A549 (cell line): ENCODE results near the gene TTC4. TPM values are rescaled to one million over a fixed set of nuclear protein-coding genes. Genes with fewer than 3 reads are reported as not detected.

Experiments
- ATAC-seq, 2 experiments: fragments of 200-7000 bp in 1 of 2; fragments of >200 bp in 1 of 2; cut with Nextera tagmentation in 1 of 2; cut with Tn5 transposase in 1 of 2; 3 replicates each; pipeline versions ENCODE4 v1.8.0 to v1.9.1; 2018 to 2020; ENCODE audit warnings: mild to moderate bottlenecking in 1 of 2, moderate library complexity in 1 of 2
- CTCF ChIA-PET: fragments of 300-600 bp; sonication (Branson Sonifier 250); formaldehyde crosslinking; extraction: SDS; loops from one replicate; lab custom pipeline; 2021; ENCODE audit warnings: antibody characterized with exemption, inconsistent platforms; lab: Yijun Ruan, JAX
- POLR2A ChIA-PET: fragments of 350-600 bp; formaldehyde crosslinking; extraction: SDS; loops from one replicate; lab custom pipeline; 2021; ENCODE audit warnings: antibody characterized with exemption, inconsistent platforms; lab: Yijun Ruan, JAX
- DNase-seq, 2 experiments: peaks; one replicate each; pipeline versions ENCODE4 v3.0.0 to v3.0.0-alpha.2; 2011 to 2016; ENCODE audit warnings: low read depth in 1 of 2, low spot score in 1 of 2
- FAIRE-seq: peaks from 2 replicates; lab custom pipeline; 2011; peaks lifted over from hg19 to GRCh38; lab: Jason Lieb, UNC
- H3K27ac ChIP-seq, 2 experiments: fragments of >200 bp; sonication (Bioruptor Twin); formaldehyde crosslinking; 3 replicates each; pipeline ENCODE4 v1.5.1; 2016 to 2017
- H3K4me1 ChIP-seq: fragments of >200 bp; sonication (Bioruptor Twin); formaldehyde crosslinking; 3 replicates; pipeline ENCODE4 v1.6.1; 2016
- H3K4me2 ChIP-seq: fragments of >200 bp; sonication (Bioruptor Twin); formaldehyde crosslinking; 3 replicates; pipeline ENCODE4 v1.6.1; 2016
- H3K4me3 ChIP-seq: fragments of >200 bp; sonication (Bioruptor Twin); formaldehyde crosslinking; 3 replicates; pipeline ENCODE4 v1.5.1; 2016
- H3K9me3 ChIP-seq: fragments of >200 bp; sonication (Bioruptor Twin); formaldehyde crosslinking; 3 replicates; pipeline ENCODE4 v1.6.1; 2016
- CBX2 ChIP-seq: fragments of 200-600 bp; sonication (generic); IDR thresholded peaks from 2 replicates; pipeline ENCODE4 v1.6.1; 2016; ENCODE audit warnings: low read depth, mild to moderate bottlenecking, borderline replicate concordance
- EHF ChIP-seq: fragments of 250-450 bp; sonication (Bioruptor Pico); IDR thresholded peaks from 2 replicates; pipeline ENCODE4 v1.5.0; 2020; ENCODE audit warnings: mild to moderate bottlenecking
- EP300 ChIP-seq, 2 experiments: fragments of >200 bp; sonication (Bioruptor Twin); formaldehyde crosslinking; IDR thresholded peaks; 2 replicates in 1 of 2; 3 replicates in 1 of 2; pipeline ENCODE4 v1.6.1; 2016 to 2017
- FOSB ChIP-seq: fragments of 250-450 bp; sonication (Bioruptor Pico); IDR thresholded peaks from 2 replicates; pipeline ENCODE4 v1.5.0; 2020; ENCODE audit warnings: mild to moderate bottlenecking, moderate library complexity
- GATA3 ChIP-seq: IDR thresholded peaks from 2 replicates; pipeline ENCODE4 v1.6.1; 2012; ENCODE audit warnings: borderline replicate concordance
- HOXB5 ChIP-seq: fragments of 250-450 bp; sonication (Bioruptor Pico); IDR thresholded peaks from 2 replicates; pipeline ENCODE4 v1.5.0; 2020; ENCODE audit warnings: mild to moderate bottlenecking, moderate library complexity
- JUN ChIP-seq, 2 experiments: fragments of >200 bp; sonication (Bioruptor Twin); formaldehyde crosslinking; IDR thresholded peaks; 2 replicates in 1 of 2; 3 replicates in 1 of 2; pipeline ENCODE4 v1.6.1; 2016 to 2017
- KDM1A ChIP-seq: fragments of 200-600 bp; sonication (generic); IDR thresholded peaks from 2 replicates; pipeline ENCODE4 v1.6.1; 2016; ENCODE audit warnings: low read depth, mild to moderate bottlenecking
- KDM5A ChIP-seq: fragments of 200-600 bp; sonication (generic); IDR thresholded peaks from 2 replicates; pipeline ENCODE4 v1.6.1; 2016; ENCODE audit warnings: antibody characterized with exemption, mild to moderate bottlenecking
- MAFK ChIP-seq: fragments of 450-650 bp; IDR thresholded peaks from 2 replicates; pipeline ENCODE4 v1.6.1; 2014; ENCODE audit not compliant: partially characterized antibody
- NFE2L2 ChIP-seq: fragments of 150-350 bp; conservative IDR thresholded peaks from 2 replicates; pipeline ENCODE4 v1.6.1; 2014; ENCODE audit warnings: low read length
- NR3C1 ChIP-seq: fragments of >200 bp; sonication (Bioruptor Twin); formaldehyde crosslinking; IDR thresholded peaks from 3 replicates; pipeline ENCODE4 v1.6.1; 2017
- RAD21 ChIP-seq, 2 experiments: fragments of >200 bp in 1 of 2; sonication (Bioruptor Twin) in 1 of 2; formaldehyde crosslinking in 1 of 2; IDR thresholded peaks in 1 of 2; conservative IDR thresholded peaks in 1 of 2; 2 replicates in 1 of 2; 3 replicates in 1 of 2; pipeline ENCODE4 v1.6.1; 2012 to 2018; ENCODE audit warnings: inconsistent platforms in 1 of 2
- RARB ChIP-seq: fragments of 250-450 bp; sonication (Bioruptor Pico); IDR thresholded peaks from 2 replicates; pipeline ENCODE4 v1.8.0; 2021; ENCODE audit warnings: mild to moderate bottlenecking, moderate library complexity
- RFX5 ChIP-seq: fragments of 450-650 bp; IDR thresholded peaks from 2 replicates; pipeline ENCODE4 v1.7.1; 2014; ENCODE audit warnings: antibody characterized with exemption, mild to moderate bottlenecking, moderate library complexity
- ZFP36 ChIP-seq: fragments of 450-650 bp; IDR thresholded peaks from 2 replicates; pipeline ENCODE4 v1.6.1; 2014; ENCODE audit warnings: borderline replicate concordance; ENCODE audit not compliant: partially characterized antibody
- ZSCAN20 ChIP-seq: fragments of 250-450 bp; sonication (Bioruptor Pico); IDR thresholded peaks from 2 replicates; pipeline ENCODE4 v1.8.0; 2022; ENCODE audit warnings: mild to moderate bottlenecking, moderate library complexity
- WGBS: methylation state at CpG from one replicate; pipeline ENCODE4 v1.1.6; 2017; ENCODE audit errors: missing lambda C conversion rate; 5-methylcytosine and 5-hydroxymethylcytosine counted together
- polyA plus RNA-seq, 4 experiments: library from polyadenylated mRNA; depleted of rRNA in 3 of 4; stranded (reverse); fragments of >200 nt; fragmentation: RNase III in 1 of 4; extraction: RNeasy Plus Mini Kit Qiagen cat#74134 plus additional on column Dnase treatment in 1 of 4; gene quantifications; 2 replicates in 3 of 4; 3 replicates in 1 of 4; pipeline ENCODE4 v1.2.3, GENCODE V29; 2011 to 2017
- TF ChIP-seq, protein P1 (sequence below): fragments of 250-450 bp; sonication (Bioruptor Pico); IDR thresholded peaks from 2 replicates; pipeline ENCODE4 v1.5.0; 2021; ENCODE audit warnings: mild to moderate bottlenecking, moderate library complexity, borderline replicate concordance
- TF ChIP-seq, protein P2 (sequence below): IDR thresholded peaks from 2 replicates; pipeline ENCODE4 v1.6.1; 2012
- TF ChIP-seq, protein P3 (sequence below): IDR thresholded peaks from 2 replicates; pipeline ENCODE4 v1.6.1; 2012
- TF ChIP-seq, protein P4 (sequence below): fragments of 150-350 bp; IDR thresholded peaks from 2 replicates; pipeline ENCODE4 v1.6.1; 2014; ENCODE audit warnings: low read depth, mild to moderate bottlenecking, low read length

The TTC4 gene
- polyA plus RNA-seq, 2 of the 4 experiments (the other 2 are of a cell fraction) = 20.4 to 27.1 TPM

DNA sequence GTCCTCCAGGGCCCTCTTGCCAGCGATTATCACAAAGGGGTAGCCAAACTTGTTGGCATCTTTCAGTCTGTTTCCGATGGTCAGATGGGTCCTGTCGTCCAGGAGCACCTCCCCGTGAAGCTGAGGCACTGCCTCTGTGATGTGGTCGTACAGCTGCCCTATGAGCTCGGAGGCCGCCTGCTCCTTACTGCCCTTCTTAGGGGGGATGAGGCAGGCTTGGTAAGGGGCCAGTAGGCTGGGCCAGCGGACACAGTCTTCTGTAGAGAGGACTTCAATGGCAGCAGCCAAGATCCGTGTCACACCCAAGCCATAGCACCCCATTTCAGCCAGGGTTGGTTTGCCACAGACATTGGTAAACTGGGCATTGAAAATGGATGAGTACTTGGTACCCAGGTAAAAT, 42.2 kb downstream of the TTC4 start:
- 93% methylated on average over 2 of the region's 9 CpGs for WGBS
- TF ChIP-seq ZFP36 (no peak), MAFK (no peak), NFE2L2 (no peak)
- TF ChIP-seq, protein P1, sequence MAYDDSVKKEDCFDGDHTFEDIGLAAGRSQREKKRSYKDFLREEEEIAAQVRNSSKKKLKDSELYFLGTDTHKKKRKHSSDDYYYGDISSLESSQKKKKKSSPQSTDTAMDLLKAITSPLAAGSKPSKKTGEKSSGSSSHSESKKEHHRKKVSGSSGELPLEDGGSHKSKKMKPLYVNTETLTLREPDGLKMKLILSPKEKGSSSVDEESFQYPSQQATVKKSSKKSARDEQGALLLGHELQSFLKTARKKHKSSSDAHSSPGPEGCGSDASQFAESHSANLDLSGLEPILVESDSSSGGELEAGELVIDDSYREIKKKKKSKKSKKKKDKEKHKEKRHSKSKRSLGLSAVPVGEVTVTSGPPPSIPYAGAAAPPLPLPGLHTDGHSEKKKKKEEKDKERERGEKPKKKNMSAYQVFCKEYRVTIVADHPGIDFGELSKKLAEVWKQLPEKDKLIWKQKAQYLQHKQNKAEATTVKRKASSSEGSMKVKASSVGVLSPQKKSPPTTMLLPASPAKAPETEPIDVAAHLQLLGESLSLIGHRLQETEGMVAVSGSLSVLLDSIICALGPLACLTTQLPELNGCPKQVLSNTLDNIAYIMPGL (CRISPR knock-in tag) = no peak
- TF ChIP-seq, protein P2, sequence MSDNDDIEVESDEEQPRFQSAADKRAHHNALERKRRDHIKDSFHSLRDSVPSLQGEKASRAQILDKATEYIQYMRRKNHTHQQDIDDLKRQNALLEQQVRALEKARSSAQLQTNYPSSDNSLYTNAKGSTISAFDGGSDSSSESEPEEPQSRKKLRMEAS = no peak
- ChIA-PET CTCF (interaction anchor here (0.6 kb wide), 1 partner anchor 527 kb away, joined by 3 read pairs; no protein-coding TSS in a partner anchor), POLR2A (no interaction called here)
- no peaks in the 10 kb centered on the region for H3K4me1 ChIP-seq
- no peak for ATAC-seq
- DNase-seq = no peak
- H3K27ac ChIP-seq = no peak overlapping the region
- no peak overlapping the region for H3K4me3 ChIP-seq
- no peaks in the 10 kb centered on the region for H3K9me3 ChIP-seq
- no peak for FAIRE-seq
- H3K4me2 ChIP-seq = no peak overlapping the region

DNA sequence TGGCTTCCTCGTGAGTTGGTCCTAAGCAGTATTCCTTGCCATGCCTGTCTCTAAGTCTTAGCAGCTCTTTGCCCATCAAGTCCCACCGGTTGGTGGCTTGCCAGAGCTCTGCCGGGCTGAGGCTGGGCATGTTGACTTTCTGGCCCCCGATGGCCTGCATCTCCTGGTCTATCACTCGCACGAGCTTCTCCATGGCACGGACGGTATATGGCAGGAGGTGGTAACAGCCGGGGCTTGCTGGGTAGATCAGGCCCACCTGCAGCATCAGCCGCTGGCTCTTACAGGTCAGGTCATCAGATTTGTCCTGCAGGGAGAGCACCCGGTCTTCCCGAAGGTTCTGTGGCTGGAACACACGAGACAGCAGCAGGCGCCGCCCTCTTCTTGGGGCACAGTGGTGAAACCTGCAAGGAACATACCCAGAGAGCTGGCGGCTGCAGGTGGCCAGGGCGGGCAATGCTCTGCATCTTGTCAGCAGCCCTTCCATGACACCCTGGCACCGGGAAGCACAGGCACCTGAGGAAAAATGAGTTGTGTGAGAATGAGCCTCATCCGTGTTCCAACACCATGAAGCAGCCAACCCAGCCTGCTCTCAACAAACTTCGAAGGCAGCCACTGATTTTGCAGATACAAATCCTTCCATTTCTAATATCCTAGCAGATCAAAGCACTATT, 43.2 kb downstream of the TTC4 start:
- DNase-seq (no peak), FAIRE-seq (no peak), ATAC-seq (no peak)
- H3K4me1 ChIP-seq = no peaks in the 10 kb centered on the region
- TF ChIP-seq CBX2 = no peak
- TF ChIP-seq RAD21 (conservative IDR thresholded peaks at IDR 0.05 in 1 of 2, IDR thresholded peaks at IDR 0.05 in 1 of 2) = no peak
- no peak for TF ChIP-seq RARB
- no peak for TF ChIP-seq JUN (IDR thresholded peaks at IDR 0.05)
- no peak for TF ChIP-seq ZSCAN20 (CRISPR knock-in tag)
- TF ChIP-seq EP300 (IDR thresholded peaks at IDR 0.05) = no peak
- no peak for TF ChIP-seq HOXB5 (CRISPR knock-in tag)
- TF ChIP-seq MAFK = no peak
- TF ChIP-seq, protein P3, sequence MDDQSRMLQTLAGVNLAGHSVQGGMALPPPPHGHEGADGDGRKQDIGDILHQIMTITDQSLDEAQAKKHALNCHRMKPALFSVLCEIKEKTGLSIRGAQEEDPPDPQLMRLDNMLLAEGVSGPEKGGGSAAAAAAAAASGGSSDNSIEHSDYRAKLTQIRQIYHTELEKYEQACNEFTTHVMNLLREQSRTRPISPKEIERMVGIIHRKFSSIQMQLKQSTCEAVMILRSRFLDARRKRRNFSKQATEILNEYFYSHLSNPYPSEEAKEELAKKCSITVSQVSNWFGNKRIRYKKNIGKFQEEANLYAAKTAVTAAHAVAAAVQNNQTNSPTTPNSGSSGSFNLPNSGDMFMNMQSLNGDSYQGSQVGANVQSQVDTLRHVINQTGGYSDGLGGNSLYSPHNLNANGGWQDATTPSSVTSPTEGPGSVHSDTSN = no peak
- no peak for TF ChIP-seq KDM5A
- TF ChIP-seq EHF = no peak
- no peak for TF ChIP-seq GATA3
- TF ChIP-seq KDM1A = no peak
- TF ChIP-seq, protein P4, sequence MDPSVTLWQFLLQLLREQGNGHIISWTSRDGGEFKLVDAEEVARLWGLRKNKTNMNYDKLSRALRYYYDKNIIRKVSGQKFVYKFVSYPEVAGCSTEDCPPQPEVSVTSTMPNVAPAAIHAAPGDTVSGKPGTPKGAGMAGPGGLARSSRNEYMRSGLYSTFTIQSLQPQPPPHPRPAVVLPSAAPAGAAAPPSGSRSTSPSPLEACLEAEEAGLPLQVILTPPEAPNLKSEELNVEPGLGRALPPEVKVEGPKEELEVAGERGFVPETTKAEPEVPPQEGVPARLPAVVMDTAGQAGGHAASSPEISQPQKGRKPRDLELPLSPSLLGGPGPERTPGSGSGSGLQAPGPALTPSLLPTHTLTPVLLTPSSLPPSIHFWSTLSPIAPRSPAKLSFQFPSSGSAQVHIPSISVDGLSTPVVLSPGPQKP = no peak
- TF ChIP-seq, protein P1 (CRISPR knock-in tag) = no peak
- TF ChIP-seq NR3C1 = no peak
- TF ChIP-seq FOSB (CRISPR knock-in tag) = no peak
- no peak for TF ChIP-seq RFX5
- WGBS = 94% methylated on average over 11 of the region's 20 CpGs
- H3K4me2 ChIP-seq = no peak overlapping the region
- no peak overlapping the region for H3K4me3 ChIP-seq
- H3K9me3 ChIP-seq = no peaks in the 10 kb centered on the region
- no peak overlapping the region for H3K27ac ChIP-seq
- CTCF ChIA-PET = no interaction called here
- POLR2A ChIA-PET = no interaction called here
